Uterus (tissue), 2 donors: ENCODE data around the gene CNIH2.

Experiments
- CTCF ChIP-seq, 4 experiments: fragments of 200-600 bp in 2 of 4; fragments of 450-650 bp in 2 of 4; sonication (generic) in 2 of 4; IDR thresholded peaks; one replicate each; pipeline ENCODE4 v1.5.1; 2016 to 2019; ENCODE audit warnings: antibody characterized with exemption in 4 of 4, mild to moderate bottlenecking in 2 of 4, moderate library complexity in 1 of 4
- POLR2A ChIP-seq, 2 donors: fragments of 450-650 bp; IDR thresholded peaks; one replicate each; pipeline ENCODE4 v1.6.1; 2016; ENCODE audit warnings: antibody characterized with exemption in 2 of 2, mild to moderate bottlenecking in 1 of 2, moderate library complexity in 1 of 2

- no peak for TF ChIP-seq CTCF (IDR thresholded peaks at IDR 0.05)
- TF ChIP-seq POLR2A (IDR thresholded peaks at IDR 0.05): no peak
These were observed 40.6 kb downstream of the CNIH2 start for GRCh38 chr11:66318600-66318970.
